ENCODE data around the gene MAP3K7CL. TPM values are rescaled to one million over a fixed set of nuclear protein-coding genes. Genes with fewer than 3 reads are reported as not detected.

MAP3K7CL gene
- total RNA-seq, 2 donors from 2014 or later, result 1.7 to 15.5 TPM

GRCh38 chr21:29146726-29147125 is 16.3 kb downstream of the MAP3K7CL start:
- H3K4me3 ChIP-seq, result no peak overlapping the region
- peaks cover 0 to 43% of the 10 kb centered on the region in 2 donors for H3K4me1 ChIP-seq
- TF ChIP-seq CTCF (IDR thresholded peaks at IDR 0.05), result no peak
- H3K27me3 ChIP-seq, result no peaks in the 10 kb centered on the region
- H3K9me3 ChIP-seq, result no peaks in the 10 kb centered on the region
- no peak for DNase-seq (ENCODE audit: low spot score)
- H3K36me3 ChIP-seq, result no peaks in the 10 kb centered on the region
- peak overlapping the region in 1 of 2 donors; percentile 78 for H3K27ac ChIP-seq

- Histone ChIP-seq H3K4me3 (no peak overlapping the region), H3K36me3 (no peaks in the 10 kb centered on the region), H3K27ac (no peak overlapping the region), H3K27me3 (no peaks in the 10 kb centered on the region), H3K4me1 (peaks cover 0 to 47% of the 10 kb centered on the region in 2 donors), H3K9me3 (no peaks in the 10 kb centered on the region)
- no peak for DNase-seq (ENCODE audit: low spot score)
- TF ChIP-seq CTCF (IDR thresholded peaks at IDR 0.05), result no peak
Measured at GRCh38 chr21:29148530-29148929, 18.1 kb downstream of the MAP3K7CL start.

- H3K4me1 ChIP-seq, result peaks cover 0 to 39% of the 10 kb centered on the region in 2 donors
- H3K36me3 ChIP-seq, result no peaks in the 10 kb centered on the region
- DNase-seq (ENCODE audit: low spot score), result no peak
- no peaks in the 10 kb centered on the region for H3K9me3 ChIP-seq
- H3K4me3 ChIP-seq, result no peak overlapping the region
- H3K27me3 ChIP-seq, result no peaks in the 10 kb centered on the region
- TF ChIP-seq CTCF (IDR thresholded peaks at IDR 0.05), result no peak
- H3K27ac ChIP-seq, result no peak overlapping the region
Measured at GRCh38 chr21:29149808-29150425, 19.5 kb downstream of the MAP3K7CL start.

GRCh38 chr21:29151931-29152330 is 21.5 kb downstream of the MAP3K7CL start:
- no peak for DNase-seq (ENCODE audit: low spot score)
- no peak for TF ChIP-seq CTCF (IDR thresholded peaks at IDR 0.05)
- H3K36me3 ChIP-seq, result no peaks in the 10 kb centered on the region
- peak overlapping the region in 1 of 2 donors; percentile 57 for H3K27ac ChIP-seq
- no peak overlapping the region for H3K4me3 ChIP-seq
- H3K4me1 ChIP-seq, result peaks cover 0 to 19% of the 10 kb centered on the region in 2 donors
- H3K27me3 ChIP-seq, result no peaks in the 10 kb centered on the region
- H3K9me3 ChIP-seq, result no peaks in the 10 kb centered on the region

- no peak for TF ChIP-seq CTCF (IDR thresholded peaks at IDR 0.05)
- peak overlapping the region in 1 of 2 donors; percentile 57 for H3K27ac ChIP-seq
- no peaks in the 10 kb centered on the region for H3K27me3 ChIP-seq
- H3K36me3 ChIP-seq, result no peaks in the 10 kb centered on the region
- H3K4me1 ChIP-seq, result peaks cover 0 to 16% of the 10 kb centered on the region in 2 donors
- no peak overlapping the region for H3K4me3 ChIP-seq
- no peaks in the 10 kb centered on the region for H3K9me3 ChIP-seq
- DNase-seq (ENCODE audit: low spot score), result no peak
Measured at GRCh38 chr21:29152916-29153315, 22.5 kb downstream of the MAP3K7CL start.

- Histone ChIP-seq H3K4me1 (peaks cover 0 to 7% of the 10 kb centered on the region in 2 donors), H3K27ac (peak overlapping the region in 1 of 2 donors; percentile 87), H3K36me3 (no peaks in the 10 kb centered on the region), H3K27me3 (no peaks in the 10 kb centered on the region), H3K4me3 (no peak overlapping the region), H3K9me3 (no peaks in the 10 kb centered on the region)
- DNase-seq (ENCODE audit: low spot score), result no peak
- TF ChIP-seq CTCF (IDR thresholded peaks at IDR 0.05), result no peak
Measured at GRCh38 chr21:29154270-29154669, 23.8 kb downstream of the MAP3K7CL start.

Data from right atrium auricular region (tissue), 2 donors.